ENCODE results near the gene CDK5. TPM values are rescaled to one million over a fixed set of nuclear protein-coding genes. Genes with fewer than 3 reads are reported as not detected.
"Not testable (repeated sequence)": the region's sequence is repeated elsewhere in the genome, so short reads cannot be mapped to it uniquely, and the experiment has no call there.

Gene CDK5
- total RNA-seq, 2 experiments from 2014 or later: 12.5 to 16.7 TPM

GRCh38 chr7:151027728-151028130, 30.0 kb downstream of the CDK5 start:
- ChIA-PET CTCF (interaction anchor here (0.6 to 2.5 kb wide), 14 partner anchors 8 to 199 kb away, joined by 3 to 26 read pairs (median 4); partner anchors contain the start of gene ABCF2), POLR2A (interaction anchor here (0.6 kb wide), 1 partner anchor 9 kb away, joined by 3 read pairs; no protein-coding TSS in a partner anchor)
- not testable (repeated sequence) for H3K9me3 Mint-ChIP-seq (ENCODE audit: low read depth); H3K27me3 Mint-ChIP-seq; DNase-seq; H3K36me3 Mint-ChIP-seq (ENCODE audit: low read depth)
- peak overlapping the region; percentile 97 for H3K4me3 Mint-ChIP-seq
- peaks cover 23% of the 10 kb centered on the region for H3K4me1 Mint-ChIP-seq
- peak; percentile 2 for ATAC-seq
- intact Hi-C loops (cut with DNase I, micrococcal nuclease): loop anchor here (1.0 to 5.0 kb wide), 13 partner anchors 9 to 1189 kb away; partner anchors contain the start of genes ABCF2 (in 1 of the 2), FASTK (in 1 of the 2), NUB1 (in 1 of the 2) and TMUB1 (in 1 of the 2)
- H3K27ac Mint-ChIP-seq: peak overlapping the region; percentile 95

GRCh38 chr7:151026771-151027727, 30.6 kb downstream of the CDK5 start:
- POLR2A ChIA-PET; H3K9me3 Mint-ChIP-seq (ENCODE audit: low read depth); ATAC-seq; DNase-seq; H3K27me3 Mint-ChIP-seq; H3K36me3 Mint-ChIP-seq (ENCODE audit: low read depth): not testable (repeated sequence)
- Mint-ChIP-seq H3K4me1 (peaks cover 23% of the 10 kb centered on the region), H3K27ac (peak overlapping the region; percentile 95), H3K4me3 (peak overlapping the region; percentile 97)
- intact Hi-C loops (cut with DNase I, micrococcal nuclease): loop anchor here in 1 of 2 experiments (5.0 kb wide), 1 partner anchor 605 kb away; no protein-coding TSS in a partner anchor
- CTCF ChIA-PET: interaction anchor here (0.6 to 2.1 kb wide), 10 partner anchors 8 to 1243 kb away, joined by 3 to 26 read pairs (median 4); partner anchors contain the start of gene ABCF2

GRCh38 chr7:151025924-151026671, 31.6 kb downstream of the CDK5 start:
- Mint-ChIP-seq H3K4me1 (peaks cover 23% of the 10 kb centered on the region), H3K9me3 (ENCODE audit: low read depth) (no peaks in the 10 kb centered on the region), H3K27ac (no peak overlapping the region), H3K27me3 (no peaks in the 10 kb centered on the region), H3K4me3 (no peak overlapping the region), H3K36me3 (ENCODE audit: low read depth) (peaks cover 5% of the 10 kb centered on the region)
- ChIA-PET CTCF (interaction anchor here (0.6 to 1.5 kb wide), 4 partner anchors 24 to 1242 kb away, joined by 3 to 4 read pairs (median 4); no protein-coding TSS in a partner anchor), POLR2A (interaction anchor here (0.5 kb wide), 1 partner anchor 15 kb away, joined by 6 read pairs; no protein-coding TSS in a partner anchor)
- intact Hi-C loops (cut with DNase I, micrococcal nuclease): loop anchor here in 1 of 2 experiments (5.0 kb wide), 1 partner anchor 606 kb away; no protein-coding TSS in a partner anchor
- no peak for ATAC-seq
- DNase-seq: no peak

GRCh38 chr7:151024435-151025056, 33.2 kb downstream of the CDK5 start, which contains the start of gene ATG9B:
Gene ATG9B, minus strand, starts transcription at chr7:151024494. Its CDS starts 71 bp downstream, at chr7:151024423.
- intact Hi-C loops (cut with DNase I, micrococcal nuclease): loop anchor here in 1 of 2 experiments (5.0 kb wide), 1 partner anchor 608 kb away; no protein-coding TSS in a partner anchor
- peaks cover 19% of the 10 kb centered on the region for H3K4me1 Mint-ChIP-seq
- peaks cover 8% of the 10 kb centered on the region for H3K27me3 Mint-ChIP-seq
- ChIA-PET CTCF (interaction anchor here (0.6 to 1.5 kb wide), 4 partner anchors 11 to 237 kb away, joined by 3 to 4 read pairs (median 4); partner anchors contain the start of gene FASTK), POLR2A (no interaction called here)
- no peak within 1 kb of the TSS for H3K27ac Mint-ChIP-seq
- no peak for ATAC-seq
- H3K9me3 Mint-ChIP-seq (ENCODE audit: low read depth): no peaks in the 10 kb centered on the region
- peak; percentile 33 for DNase-seq
- H3K36me3 Mint-ChIP-seq (ENCODE audit: low read depth): peaks cover 4% of the 10 kb centered on the region
- H3K4me3 Mint-ChIP-seq: no peak within 1 kb of the TSS

GRCh38 chr7:151023232-151023631, 34.5 kb downstream of the CDK5 start:
- peaks cover 9% of the 10 kb centered on the region for H3K27me3 Mint-ChIP-seq
- no peak overlapping the region for H3K4me3 Mint-ChIP-seq
- H3K9me3 Mint-ChIP-seq (ENCODE audit: low read depth): no peaks in the 10 kb centered on the region
- no peak for DNase-seq
- no peak overlapping the region for H3K27ac Mint-ChIP-seq
- ChIA-PET POLR2A (no interaction called here), CTCF (no interaction called here)
- intact Hi-C loops (cut with DNase I, micrococcal nuclease): no loop called here
- ATAC-seq: no peak
- peaks cover 19% of the 10 kb centered on the region for H3K4me1 Mint-ChIP-seq
- no peaks in the 10 kb centered on the region for H3K36me3 Mint-ChIP-seq (ENCODE audit: low read depth)

- ChIA-PET CTCF (interaction anchor here (0.6 to 4.7 kb wide), 5 partner anchors 8 to 235 kb away, joined by 3 to 43 read pairs (median 8); partner anchors contain the start of gene ABCB8), POLR2A (no interaction called here)
- DNase-seq (no peak), ATAC-seq (no peak)
- Mint-ChIP-seq H3K36me3 (ENCODE audit: low read depth) (peaks cover 2% of the 10 kb centered on the region), H3K4me1 (peaks cover 32% of the 10 kb centered on the region), H3K4me3 (no peak overlapping the region), H3K27ac (no peak overlapping the region), H3K9me3 (ENCODE audit: low read depth) (no peaks in the 10 kb centered on the region), H3K27me3 (peaks cover 9% of the 10 kb centered on the region)
- intact Hi-C loops (cut with DNase I, micrococcal nuclease): no loop called here
These were observed 37.5 kb downstream of the CDK5 start for GRCh38 chr7:151020231-151020630.

GRCh38 chr7:151019130-151019447, 38.6 kb downstream of the CDK5 start:
- Mint-ChIP-seq H3K27me3 (peaks cover 9% of the 10 kb centered on the region), H3K4me1 (peaks cover 44% of the 10 kb centered on the region), H3K4me3 (peak overlapping the region; percentile 66), H3K36me3 (ENCODE audit: low read depth) (peaks cover 9% of the 10 kb centered on the region), H3K27ac (no peak overlapping the region), H3K9me3 (ENCODE audit: low read depth) (no peaks in the 10 kb centered on the region)
- ChIA-PET POLR2A (interaction anchor here (0.8 to 1.3 kb wide), 2 partner anchors 9 to 11 kb away, joined by 3 to 6 read pairs; partner anchors contain the start of gene ABCB8), CTCF (interaction anchor here (0.5 to 4.7 kb wide), 23 partner anchors 9 to 208 kb away, joined by 3 to 43 read pairs (median 4); partner anchors contain the start of genes ABCB8 and ABCF2)
- intact Hi-C loops (cut with DNase I, micrococcal nuclease): loop anchor here in 1 of 2 experiments (2.0 kb wide), 3 partner anchors 40 to 68 kb away; partner anchors contain the start of genes AGAP3 and SLC4A2
- DNase-seq (no peak), ATAC-seq (no peak)

GRCh38 chr7:151018421-151019129, 39.1 kb downstream of the CDK5 start:
- Mint-ChIP-seq H3K4me1 (peaks cover 45% of the 10 kb centered on the region), H3K27ac (peak overlapping the region; percentile 80), H3K27me3 (peaks cover 9% of the 10 kb centered on the region), H3K36me3 (ENCODE audit: low read depth) (peaks cover 9% of the 10 kb centered on the region), H3K9me3 (ENCODE audit: low read depth) (no peaks in the 10 kb centered on the region), H3K4me3 (peak overlapping the region; percentile 66)
- POLR2A ChIA-PET: interaction anchor here (0.7 to 1.3 kb wide), 3 partner anchors 9 to 49 kb away, joined by 3 to 6 read pairs (median 3); partner anchors contain the start of gene ABCB8
- ATAC-seq (peak; percentile 39), DNase-seq (peak; percentile 68)
- CTCF ChIA-PET: interaction anchor here (0.5 to 4.7 kb wide), 31 partner anchors 10 to 208 kb away, joined by 3 to 43 read pairs (median 4); partner anchors contain the start of genes ABCB8 and ABCF2
- intact Hi-C loops (cut with DNase I, micrococcal nuclease): loop anchor here (1.0 to 2.0 kb wide), 5 partner anchors 10 to 68 kb away; partner anchors contain the start of genes ABCB8 (in 1 of the 2), AGAP3 (in 1 of the 2) and SLC4A2 (in 1 of the 2)

- intact Hi-C loops (cut with DNase I, micrococcal nuclease): loop anchor here (1.0 to 2.0 kb wide), 5 partner anchors 10 to 69 kb away; partner anchors contain the start of genes ABCB8 (in 1 of the 2), AGAP3 (in 1 of the 2) and SLC4A2 (in 1 of the 2)
- H3K27me3 Mint-ChIP-seq: peaks cover 9% of the 10 kb centered on the region
- CTCF ChIA-PET: interaction anchor here (0.6 to 4.7 kb wide), 27 partner anchors 10 to 165 kb away, joined by 3 to 43 read pairs (median 4); partner anchors contain the start of gene ABCB8
- H3K4me3 Mint-ChIP-seq: peak overlapping the region; percentile 66
- H3K27ac Mint-ChIP-seq: peak overlapping the region; percentile 80
- H3K9me3 Mint-ChIP-seq (ENCODE audit: low read depth): no peaks in the 10 kb centered on the region
- POLR2A ChIA-PET: interaction anchor here (0.7 to 1.3 kb wide), 3 partner anchors 10 to 49 kb away, joined by 3 to 6 read pairs (median 3); partner anchors contain the start of gene ABCB8
- peaks cover 9% of the 10 kb centered on the region for H3K36me3 Mint-ChIP-seq (ENCODE audit: low read depth)
- DNase-seq: peak; percentile 90
- peaks cover 47% of the 10 kb centered on the region for H3K4me1 Mint-ChIP-seq
- peak; percentile 59 for ATAC-seq
These were observed 39.7 kb downstream of the CDK5 start for GRCh38 chr7:151017953-151018420.
